Measurements from ENCODE around the gene ZBTB20. TPM values are rescaled to one million over a fixed set of nuclear protein-coding genes. Genes with fewer than 3 reads are reported as not detected.

The ZBTB20 gene
- total RNA-seq, 1 donor from 2014 or later, result 11.2 TPM

DNA sequence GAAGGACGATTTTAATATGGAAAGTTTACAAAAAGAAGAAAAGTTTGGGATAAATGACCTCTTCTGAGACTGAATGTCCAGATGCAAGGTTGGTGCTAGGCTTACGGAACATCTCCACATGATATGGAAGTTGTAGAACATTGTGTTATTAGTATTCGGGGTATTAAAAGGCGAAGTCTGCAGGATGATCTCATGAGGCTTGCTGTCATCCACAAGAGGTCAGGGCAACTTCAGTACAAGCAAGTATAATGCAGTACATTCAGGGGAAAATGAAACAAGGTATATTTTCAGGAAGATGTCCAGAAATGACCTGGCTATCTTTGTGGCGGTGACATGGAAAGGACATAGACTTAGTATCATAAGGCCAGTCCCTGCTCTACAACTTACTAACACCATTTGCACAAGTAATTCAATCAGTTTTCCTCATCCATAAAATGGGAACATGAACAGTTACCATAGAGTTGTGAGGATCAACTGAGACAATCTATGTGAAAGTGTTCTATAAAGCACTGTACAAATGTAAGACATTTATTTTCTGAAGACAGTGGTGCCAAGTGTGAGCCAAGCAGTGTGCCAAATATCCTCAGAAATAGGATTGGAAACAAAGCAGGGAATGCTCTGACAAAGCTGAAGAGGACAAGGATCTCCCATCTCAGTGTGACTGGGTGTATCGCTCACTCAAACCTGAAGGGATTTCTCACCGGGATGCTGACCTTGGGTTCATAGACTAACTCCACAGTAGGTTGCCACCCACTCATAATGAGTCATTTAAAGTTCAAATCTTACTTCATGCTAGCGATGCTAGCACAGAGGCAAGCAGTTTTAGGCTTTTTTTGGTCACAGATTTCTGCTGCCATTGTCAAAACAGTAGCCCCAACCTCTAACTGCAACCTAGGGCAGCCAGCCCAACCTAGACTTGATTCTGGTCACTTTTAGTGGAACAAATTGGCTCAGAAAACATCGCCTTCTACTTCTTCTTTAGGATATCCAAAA, 735.0 kb downstream of the ZBTB20 start:
- DNase-seq (ENCODE audit: low read depth), result peak; percentile 50
- H3K4me3 ChIP-seq (ENCODE audit: low read depth, low read length), result no peak overlapping the region
- TF ChIP-seq, protein P1, sequence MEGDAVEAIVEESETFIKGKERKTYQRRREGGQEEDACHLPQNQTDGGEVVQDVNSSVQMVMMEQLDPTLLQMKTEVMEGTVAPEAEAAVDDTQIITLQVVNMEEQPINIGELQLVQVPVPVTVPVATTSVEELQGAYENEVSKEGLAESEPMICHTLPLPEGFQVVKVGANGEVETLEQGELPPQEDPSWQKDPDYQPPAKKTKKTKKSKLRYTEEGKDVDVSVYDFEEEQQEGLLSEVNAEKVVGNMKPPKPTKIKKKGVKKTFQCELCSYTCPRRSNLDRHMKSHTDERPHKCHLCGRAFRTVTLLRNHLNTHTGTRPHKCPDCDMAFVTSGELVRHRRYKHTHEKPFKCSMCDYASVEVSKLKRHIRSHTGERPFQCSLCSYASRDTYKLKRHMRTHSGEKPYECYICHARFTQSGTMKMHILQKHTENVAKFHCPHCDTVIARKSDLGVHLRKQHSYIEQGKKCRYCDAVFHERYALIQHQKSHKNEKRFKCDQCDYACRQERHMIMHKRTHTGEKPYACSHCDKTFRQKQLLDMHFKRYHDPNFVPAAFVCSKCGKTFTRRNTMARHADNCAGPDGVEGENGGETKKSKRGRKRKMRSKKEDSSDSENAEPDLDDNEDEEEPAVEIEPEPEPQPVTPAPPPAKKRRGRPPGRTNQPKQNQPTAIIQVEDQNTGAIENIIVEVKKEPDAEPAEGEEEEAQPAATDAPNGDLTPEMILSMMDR (conservative IDR thresholded peaks at IDR 0.05; ENCODE audit: low read depth, low read length), result peak; percentile 2

DNA sequence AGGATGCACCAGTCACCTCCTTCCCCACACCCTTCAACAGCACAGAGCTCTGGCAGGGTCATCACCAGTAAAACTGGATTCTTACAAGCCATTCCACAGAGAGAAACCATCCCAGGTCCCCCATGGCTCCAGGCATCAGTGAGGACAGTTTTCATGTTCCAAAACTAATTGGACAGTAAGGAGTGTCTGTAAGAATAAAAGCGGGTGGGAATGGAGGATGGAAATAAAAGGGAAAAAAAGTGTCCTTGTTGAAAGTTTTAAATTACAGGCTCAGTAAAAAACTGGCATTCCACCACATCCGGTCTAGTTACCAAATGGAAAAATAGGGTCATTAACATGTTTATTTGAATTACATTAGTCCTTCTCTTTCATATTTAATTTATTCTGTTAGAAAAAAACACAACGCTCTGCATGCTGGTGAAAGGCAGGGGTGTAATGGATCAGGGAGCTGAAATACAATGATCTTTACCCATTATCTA, 735.9 kb downstream of the ZBTB20 start:
- TF ChIP-seq, protein P1 (conservative IDR thresholded peaks at IDR 0.05; ENCODE audit: low read depth, low read length), result no peak
- DNase-seq (ENCODE audit: low read depth), result no peak
- H3K4me3 ChIP-seq (ENCODE audit: low read depth, low read length), result no peak overlapping the region

DNA sequence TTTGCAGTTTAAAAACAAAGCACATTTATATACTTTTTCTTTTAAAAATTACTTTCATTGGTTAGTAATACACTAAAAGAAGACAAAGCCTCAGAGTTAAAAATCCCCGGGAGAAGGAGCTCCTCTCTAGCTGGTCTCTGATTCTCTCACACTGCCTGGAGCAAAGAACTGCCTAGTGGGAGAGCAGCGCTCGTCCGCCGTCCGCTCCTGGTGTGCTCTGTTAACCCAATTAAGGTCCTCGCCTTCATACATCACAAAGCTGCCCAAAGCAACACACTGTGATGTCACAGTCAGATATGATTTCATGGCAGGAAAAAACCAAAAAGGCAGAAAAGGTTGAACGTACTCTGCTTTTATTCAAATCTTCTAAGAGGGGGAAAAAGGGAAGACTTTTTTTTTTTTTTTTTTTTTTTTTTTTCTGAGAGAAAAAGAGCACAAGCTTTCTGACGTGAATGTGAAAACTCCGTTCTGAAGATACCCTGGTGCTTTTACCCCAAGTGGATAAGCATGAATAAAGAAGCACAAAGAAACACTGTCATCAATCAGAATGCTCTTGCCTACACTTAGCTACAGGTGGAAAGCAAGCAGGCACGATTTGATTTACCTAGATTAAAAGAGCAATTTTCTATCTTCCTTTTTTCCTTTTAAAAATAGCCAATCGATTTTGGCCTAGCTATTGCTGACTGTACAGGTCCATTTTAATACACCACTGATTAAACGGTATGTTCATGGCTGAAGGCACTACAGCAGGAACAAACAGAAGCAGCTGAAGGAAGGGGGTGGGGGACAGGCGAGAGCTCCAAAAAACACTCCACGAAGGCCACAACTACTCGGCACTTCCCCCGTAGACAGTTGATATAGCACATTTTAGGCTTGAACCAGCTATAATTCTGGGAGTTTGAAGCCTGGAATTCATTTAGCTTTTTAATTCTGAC, 738.1 kb downstream of the ZBTB20 start:
- no peak for DNase-seq (ENCODE audit: low read depth)
- TF ChIP-seq, protein P1 (conservative IDR thresholded peaks at IDR 0.05; ENCODE audit: low read depth, low read length), result no peak
- H3K4me3 ChIP-seq (ENCODE audit: low read depth, low read length), result no peak overlapping the region

DNA sequence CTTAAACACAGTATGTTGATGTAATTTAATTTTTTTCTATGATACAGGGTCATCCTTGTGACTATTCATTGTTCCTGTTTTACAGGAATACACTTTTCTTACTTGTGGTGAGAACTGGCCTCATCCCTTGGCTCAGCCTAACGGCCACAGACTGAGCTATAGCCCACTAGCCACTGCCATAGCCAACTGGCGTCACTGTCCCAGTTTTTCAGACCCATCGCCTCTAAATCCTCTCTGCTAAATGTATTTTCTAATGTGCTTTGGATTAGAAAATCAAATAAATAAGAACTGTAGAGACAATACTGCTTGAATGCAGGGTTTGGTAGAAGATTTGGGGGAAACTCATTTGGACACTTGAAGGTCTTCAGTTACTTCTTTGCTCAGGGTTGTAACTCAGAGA, 740.2 kb downstream of the ZBTB20 start:
- no peak overlapping the region for H3K4me3 ChIP-seq (ENCODE audit: low read depth, low read length)
- DNase-seq (ENCODE audit: low read depth), result no peak
- TF ChIP-seq, protein P1 (conservative IDR thresholded peaks at IDR 0.05; ENCODE audit: low read depth, low read length), result no peak

DNA sequence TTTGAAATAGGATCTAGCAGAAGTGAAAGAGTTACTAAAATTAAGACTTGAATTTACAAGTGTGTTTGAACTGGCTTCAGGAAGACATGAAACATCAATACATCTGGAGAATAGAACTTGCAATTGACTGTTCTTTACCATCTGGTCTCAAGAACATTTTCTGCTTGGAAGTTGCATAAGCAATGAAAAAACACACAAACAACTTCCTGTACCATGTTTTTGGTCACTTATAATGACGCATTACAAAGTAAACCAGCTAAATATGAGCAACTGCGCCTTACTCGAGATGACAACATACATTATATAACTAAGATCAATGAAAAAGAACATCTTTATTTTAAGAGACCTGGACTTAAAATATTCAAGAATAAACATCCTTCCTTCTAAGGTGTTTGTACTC, 740.8 kb downstream of the ZBTB20 start:
- no peak overlapping the region for H3K4me3 ChIP-seq (ENCODE audit: low read depth, low read length)
- TF ChIP-seq, protein P1 (conservative IDR thresholded peaks at IDR 0.05; ENCODE audit: low read depth, low read length), result no peak
- DNase-seq (ENCODE audit: low read depth), result no peak

DNA sequence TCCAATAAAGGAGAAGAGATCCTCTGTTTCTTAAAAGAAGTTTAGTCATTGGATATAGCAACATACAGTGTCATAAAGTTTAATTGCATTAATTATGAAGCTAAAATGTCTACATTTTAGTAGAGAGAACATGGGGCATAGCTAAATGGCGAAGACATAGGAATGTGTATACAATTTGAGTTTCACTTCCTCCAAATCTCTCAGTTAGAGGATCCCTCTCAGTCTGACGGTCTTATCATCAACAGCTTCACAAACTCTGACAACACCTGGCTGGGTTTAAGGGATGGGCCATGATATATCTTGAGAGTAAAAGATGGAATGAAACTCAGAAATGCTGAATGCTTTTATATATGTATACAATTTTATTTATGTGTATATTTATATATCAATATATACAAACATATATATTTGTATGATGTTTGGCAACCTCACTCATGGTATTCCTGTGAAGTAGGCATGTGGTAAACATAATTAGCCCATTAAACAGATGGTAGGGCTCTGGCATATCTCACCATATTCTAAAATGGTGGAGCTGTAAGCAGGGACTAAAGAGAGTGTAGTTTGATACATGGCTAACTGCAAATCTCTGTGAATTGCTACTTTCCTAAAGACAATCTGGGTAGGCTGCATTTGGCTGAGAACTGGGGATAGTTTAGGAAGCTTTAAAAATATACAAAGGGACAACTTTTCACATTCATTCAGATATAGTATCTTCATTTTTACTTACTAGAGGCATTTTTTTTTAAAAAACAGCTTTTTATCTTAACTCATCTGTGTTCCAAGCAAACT, 741.7 kb downstream of the ZBTB20 start:
- no peak for DNase-seq (ENCODE audit: low read depth)
- H3K4me3 ChIP-seq (ENCODE audit: low read depth, low read length), result no peak overlapping the region
- TF ChIP-seq, protein P1 (conservative IDR thresholded peaks at IDR 0.05; ENCODE audit: low read depth, low read length), result no peak
